ENCODE results near the gene NCKAP5.

Gene NCKAP5

DNA sequence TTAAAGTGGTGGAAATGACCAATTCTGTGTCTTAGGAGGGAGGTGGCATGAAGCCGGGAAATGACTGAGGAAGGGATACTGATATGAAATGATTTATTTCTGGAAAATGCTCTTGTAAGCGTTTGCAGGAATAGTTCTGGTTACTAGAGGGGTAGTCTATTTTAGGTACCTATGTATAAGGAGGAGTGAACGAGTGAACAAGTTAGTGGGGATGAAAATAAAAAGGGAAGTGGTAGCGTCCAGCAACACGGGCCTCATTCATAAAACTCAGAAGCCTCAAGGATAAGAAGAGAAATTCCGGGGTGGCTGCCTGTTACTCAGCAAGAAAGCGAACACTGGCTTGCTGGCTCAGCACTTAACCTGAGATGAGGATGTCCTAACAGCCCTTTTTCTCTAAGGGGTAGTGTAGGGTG, 303.3 kb downstream of the NCKAP5 start:
- no peak overlapping the region for H3K4me2 ChIP-seq (ENCODE audit: low read length)
- no peak overlapping the region for H2BK5ac ChIP-seq (ENCODE audit: low read length)
- no peaks in the 10 kb centered on the region for H3K4me1 ChIP-seq (ENCODE audit: control insufficient read depth, low read depth, low read length)
- no peak overlapping the region for H3K18ac ChIP-seq (ENCODE audit: low read length)
- no peaks in the 10 kb centered on the region for H3K36me3 ChIP-seq (ENCODE audit: control insufficient read depth, insufficient read depth, low read length)
- no peak overlapping the region for H3K56ac ChIP-seq (ENCODE audit: low read length)
- WGBS (ENCODE audit: extremely low coverage, insufficient coverage, low lambda C conversion rate) = no CpG with 5 or more reads among the region's 7 CpGs
- no peak overlapping the region for H3K4ac ChIP-seq (ENCODE audit: low read depth, low read length)
- H2AK5ac ChIP-seq (ENCODE audit: low read length) = no peak overlapping the region
- no peak overlapping the region for H3K9ac ChIP-seq (ENCODE audit: low read length)
- H4K8ac ChIP-seq (ENCODE audit: low read depth, low read length) = no peak overlapping the region
- H4K5ac ChIP-seq (ENCODE audit: low read length) = no peak overlapping the region
- DNase-seq = no peak
- H3K27me3 ChIP-seq (ENCODE audit: insufficient read depth, low read length, poor library complexity) = no peaks in the 10 kb centered on the region
- H3K79me1 ChIP-seq (ENCODE audit: low read length) = no peaks in the 10 kb centered on the region
- no peak overlapping the region for H3K23ac ChIP-seq (ENCODE audit: low read length)
- no peak overlapping the region for H3K27ac ChIP-seq (ENCODE audit: low read depth, low read length)
- no peak overlapping the region for H2BK15ac ChIP-seq (replicated peaks; ENCODE audit: low read depth)
- H3K79me2 ChIP-seq (ENCODE audit: control insufficient read depth, insufficient read depth, low read length) = no peaks in the 10 kb centered on the region
- H3K4me3 ChIP-seq (ENCODE audit: low read length) = no peak overlapping the region
- no peak overlapping the region for H2BK120ac ChIP-seq (ENCODE audit: low read depth, low read length)

DNA sequence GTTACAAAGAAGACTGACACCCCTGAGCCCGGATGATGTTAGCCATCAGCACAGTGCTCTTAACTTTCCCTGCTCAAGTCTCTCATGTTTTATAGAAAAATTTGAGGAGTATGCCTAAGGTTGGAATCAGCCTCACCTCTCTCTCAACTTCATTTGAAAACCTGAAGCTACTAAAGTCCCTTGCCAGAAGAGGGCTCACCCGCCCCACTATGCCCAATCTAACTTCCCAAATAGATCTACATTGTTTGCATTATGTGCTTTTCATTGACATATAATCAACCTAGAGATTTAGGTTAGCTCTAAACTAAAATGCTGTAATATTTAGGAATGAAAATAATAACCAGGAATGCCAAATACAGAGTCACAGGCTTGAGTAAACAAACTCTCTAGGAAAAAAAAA, 305.4 kb downstream of the NCKAP5 start:
- Histone ChIP-seq H3K4me2 (ENCODE audit: low read length) (no peak overlapping the region), H3K4me1 (ENCODE audit: control insufficient read depth, low read depth, low read length) (no peaks in the 10 kb centered on the region), H3K27ac (ENCODE audit: low read depth, low read length) (no peak overlapping the region), H3K18ac (ENCODE audit: low read length) (no peak overlapping the region), H3K23ac (ENCODE audit: low read length) (no peak overlapping the region), H3K79me2 (ENCODE audit: control insufficient read depth, insufficient read depth, low read length) (no peaks in the 10 kb centered on the region), H2BK5ac (ENCODE audit: low read length) (no peak overlapping the region), H2BK120ac (ENCODE audit: low read depth, low read length) (no peak overlapping the region), H3K36me3 (ENCODE audit: control insufficient read depth, insufficient read depth, low read length) (no peaks in the 10 kb centered on the region), H2AK5ac (ENCODE audit: low read length) (no peak overlapping the region), H4K5ac (ENCODE audit: low read length) (no peak overlapping the region), H3K9ac (ENCODE audit: low read length) (no peak overlapping the region), H3K79me1 (ENCODE audit: low read length) (no peaks in the 10 kb centered on the region), H3K27me3 (ENCODE audit: insufficient read depth, low read length, poor library complexity) (no peaks in the 10 kb centered on the region), H3K56ac (ENCODE audit: low read length) (no peak overlapping the region), H3K4ac (ENCODE audit: low read depth, low read length) (no peak overlapping the region), H4K8ac (ENCODE audit: low read depth, low read length) (no peak overlapping the region), H2BK15ac (replicated peaks; ENCODE audit: low read depth) (no peak overlapping the region), H3K4me3 (ENCODE audit: low read length) (no peak overlapping the region)
- peak; percentile 18 for DNase-seq
- WGBS (ENCODE audit: extremely low coverage, insufficient coverage, low lambda C conversion rate) = no CpG with 5 or more reads among the region's 2 CpGs

- no CpG with 5 or more reads among the region's 2 CpGs for WGBS (ENCODE audit: extremely low coverage, insufficient coverage, low lambda C conversion rate)
- no peaks in the 10 kb centered on the region for H3K27me3 ChIP-seq (ENCODE audit: insufficient read depth, low read length, poor library complexity)
Observed at GRCh38 chr2:133255360-133255759, 312.9 kb downstream of the NCKAP5 start.

GRCh38 chr2:133253793-133254192, 314.5 kb downstream of the NCKAP5 start:
- Histone ChIP-seq H3K36me3 (ENCODE audit: control insufficient read depth, insufficient read depth, low read length) (no peaks in the 10 kb centered on the region), H4K8ac (ENCODE audit: low read depth, low read length) (no peak overlapping the region), H2BK5ac (ENCODE audit: low read length) (no peak overlapping the region), H3K27me3 (ENCODE audit: insufficient read depth, low read length, poor library complexity) (no peaks in the 10 kb centered on the region), H3K56ac (ENCODE audit: low read length) (no peak overlapping the region), H3K79me2 (ENCODE audit: control insufficient read depth, insufficient read depth, low read length) (no peaks in the 10 kb centered on the region), H3K18ac (ENCODE audit: low read length) (no peak overlapping the region), H3K4ac (ENCODE audit: low read depth, low read length) (no peak overlapping the region), H3K4me1 (ENCODE audit: control insufficient read depth, low read depth, low read length) (no peaks in the 10 kb centered on the region), H3K79me1 (ENCODE audit: low read length) (no peaks in the 10 kb centered on the region), H2BK15ac (replicated peaks; ENCODE audit: low read depth) (no peak overlapping the region), H2BK120ac (ENCODE audit: low read depth, low read length) (no peak overlapping the region), H3K4me3 (ENCODE audit: low read length) (no peak overlapping the region), H4K5ac (ENCODE audit: low read length) (no peak overlapping the region), H3K23ac (ENCODE audit: low read length) (no peak overlapping the region), H3K4me2 (ENCODE audit: low read length) (no peak overlapping the region), H3K9ac (ENCODE audit: low read length) (no peak overlapping the region), H2AK5ac (ENCODE audit: low read length) (no peak overlapping the region), H3K27ac (ENCODE audit: low read depth, low read length) (no peak overlapping the region)
- no peak for DNase-seq
- WGBS (ENCODE audit: extremely low coverage, insufficient coverage, low lambda C conversion rate) = no CpG with 5 or more reads among the region's 2 CpGs

More at GRCh38 chr2:133255360-133255759, 312.9 kb downstream of the NCKAP5 start:
- H2BK120ac ChIP-seq (ENCODE audit: low read depth, low read length) = no peak overlapping the region
- no peak overlapping the region for H3K27ac ChIP-seq (ENCODE audit: low read depth, low read length)
- no peak overlapping the region for H2AK5ac ChIP-seq (ENCODE audit: low read length)
- H3K23ac ChIP-seq (ENCODE audit: low read length) = no peak overlapping the region
- H3K79me2 ChIP-seq (ENCODE audit: control insufficient read depth, insufficient read depth, low read length) = no peaks in the 10 kb centered on the region
- no peak overlapping the region for H2BK5ac ChIP-seq (ENCODE audit: low read length)
- no peak overlapping the region for H3K18ac ChIP-seq (ENCODE audit: low read length)
- H3K4ac ChIP-seq (ENCODE audit: low read depth, low read length) = no peak overlapping the region
- no peak overlapping the region for H3K4me2 ChIP-seq (ENCODE audit: low read length)
- no peak overlapping the region for H3K4me3 ChIP-seq (ENCODE audit: low read length)
- H4K8ac ChIP-seq (ENCODE audit: low read depth, low read length) = no peak overlapping the region
- no peak overlapping the region for H4K5ac ChIP-seq (ENCODE audit: low read length)
- H3K36me3 ChIP-seq (ENCODE audit: control insufficient read depth, insufficient read depth, low read length) = no peaks in the 10 kb centered on the region
- no peak overlapping the region for H3K9ac ChIP-seq (ENCODE audit: low read length)
- H2BK15ac ChIP-seq (replicated peaks; ENCODE audit: low read depth) = no peak overlapping the region
- no peaks in the 10 kb centered on the region for H3K79me1 ChIP-seq (ENCODE audit: low read length)
- no peak for DNase-seq
- H3K4me1 ChIP-seq (ENCODE audit: control insufficient read depth, low read depth, low read length) = no peaks in the 10 kb centered on the region
- no peak overlapping the region for H3K56ac ChIP-seq (ENCODE audit: low read length)

- Histone ChIP-seq H4K8ac (ENCODE audit: low read depth, low read length) (no peak overlapping the region), H2AK5ac (ENCODE audit: low read length) (no peak overlapping the region), H2BK5ac (ENCODE audit: low read length) (no peak overlapping the region), H3K18ac (ENCODE audit: low read length) (no peak overlapping the region), H3K36me3 (ENCODE audit: control insufficient read depth, insufficient read depth, low read length) (no peaks in the 10 kb centered on the region), H3K23ac (ENCODE audit: low read length) (no peak overlapping the region), H3K4ac (ENCODE audit: low read depth, low read length) (no peak overlapping the region), H3K9ac (ENCODE audit: low read length) (no peak overlapping the region), H2BK15ac (replicated peaks; ENCODE audit: low read depth) (no peak overlapping the region), H3K4me1 (ENCODE audit: control insufficient read depth, low read depth, low read length) (no peaks in the 10 kb centered on the region), H4K5ac (ENCODE audit: low read length) (no peak overlapping the region), H3K4me3 (ENCODE audit: low read length) (no peak overlapping the region), H3K56ac (ENCODE audit: low read length) (no peak overlapping the region), H3K27me3 (ENCODE audit: insufficient read depth, low read length, poor library complexity) (no peaks in the 10 kb centered on the region), H3K4me2 (ENCODE audit: low read length) (no peak overlapping the region), H3K79me2 (ENCODE audit: control insufficient read depth, insufficient read depth, low read length) (no peaks in the 10 kb centered on the region), H2BK120ac (ENCODE audit: low read depth, low read length) (no peak overlapping the region), H3K27ac (ENCODE audit: low read depth, low read length) (no peak overlapping the region), H3K79me1 (ENCODE audit: low read length) (no peaks in the 10 kb centered on the region)
- WGBS (ENCODE audit: extremely low coverage, insufficient coverage, low lambda C conversion rate) = no CpG with 5 or more reads among the region's 5 CpGs
- peak; percentile 7 for DNase-seq
Observed at GRCh38 chr2:133252780-133253355, 315.4 kb downstream of the NCKAP5 start.

DNA sequence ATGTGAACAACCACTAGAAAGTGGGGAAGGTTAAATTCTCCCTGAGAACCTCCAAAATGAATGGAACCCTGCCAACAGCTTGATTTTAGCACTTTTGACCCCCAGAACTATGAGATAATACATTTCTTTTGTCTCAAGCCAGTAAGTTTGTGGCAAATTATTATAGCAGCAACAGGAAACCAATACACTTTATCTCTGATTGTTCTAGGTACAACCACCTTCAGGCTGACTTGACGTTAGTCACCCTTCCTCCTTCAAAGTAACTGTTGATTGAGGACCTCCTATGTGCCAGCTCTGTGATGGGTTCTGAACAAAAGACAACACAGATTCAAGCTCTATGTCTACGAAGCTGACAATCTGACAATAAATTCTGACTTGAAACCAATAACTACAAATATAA, 318.9 kb downstream of the NCKAP5 start:
- no peaks in the 10 kb centered on the region for H3K36me3 ChIP-seq (ENCODE audit: control insufficient read depth, insufficient read depth, low read length)
- H3K4me2 ChIP-seq (ENCODE audit: low read length) = no peak overlapping the region
- H3K18ac ChIP-seq (ENCODE audit: low read length) = no peak overlapping the region
- H3K27me3 ChIP-seq (ENCODE audit: insufficient read depth, low read length, poor library complexity) = no peaks in the 10 kb centered on the region
- H3K23ac ChIP-seq (ENCODE audit: low read length) = no peak overlapping the region
- H4K5ac ChIP-seq (ENCODE audit: low read length) = no peak overlapping the region
- H4K8ac ChIP-seq (ENCODE audit: low read depth, low read length) = no peak overlapping the region
- no peak overlapping the region for H3K9ac ChIP-seq (ENCODE audit: low read length)
- H3K79me1 ChIP-seq (ENCODE audit: low read length) = no peaks in the 10 kb centered on the region
- no CpG with 5 or more reads among the region's 2 CpGs for WGBS (ENCODE audit: extremely low coverage, insufficient coverage, low lambda C conversion rate)
- no peak overlapping the region for H2BK120ac ChIP-seq (ENCODE audit: low read depth, low read length)
- H3K79me2 ChIP-seq (ENCODE audit: control insufficient read depth, insufficient read depth, low read length) = no peaks in the 10 kb centered on the region
- no peak overlapping the region for H3K56ac ChIP-seq (ENCODE audit: low read length)
- no peak overlapping the region for H2BK5ac ChIP-seq (ENCODE audit: low read length)
- H3K4me1 ChIP-seq (ENCODE audit: control insufficient read depth, low read depth, low read length) = no peaks in the 10 kb centered on the region
- no peak overlapping the region for H3K27ac ChIP-seq (ENCODE audit: low read depth, low read length)
- no peak for DNase-seq
- no peak overlapping the region for H3K4me3 ChIP-seq (ENCODE audit: low read length)
- H2BK15ac ChIP-seq (replicated peaks; ENCODE audit: low read depth) = no peak overlapping the region
- H3K4ac ChIP-seq (ENCODE audit: low read depth, low read length) = no peak overlapping the region
- no peak overlapping the region for H2AK5ac ChIP-seq (ENCODE audit: low read length)
